ENCODE data around the gene SLC25A39.
"Not testable (repeated sequence)": the region's sequence is repeated elsewhere in the genome, so short reads cannot be mapped to it uniquely, and the experiment has no call there.

SLC25A39 gene

GRCh38 chr17:44354582-44355561 lies 30.2 kb upstream of the SLC25A39 start:
- peak in 1 of 3 experiments; percentile 46 for DNase-seq (ENCODE audit: low read depth in 2 of 3, low spot score in 2 of 3)

DNA sequence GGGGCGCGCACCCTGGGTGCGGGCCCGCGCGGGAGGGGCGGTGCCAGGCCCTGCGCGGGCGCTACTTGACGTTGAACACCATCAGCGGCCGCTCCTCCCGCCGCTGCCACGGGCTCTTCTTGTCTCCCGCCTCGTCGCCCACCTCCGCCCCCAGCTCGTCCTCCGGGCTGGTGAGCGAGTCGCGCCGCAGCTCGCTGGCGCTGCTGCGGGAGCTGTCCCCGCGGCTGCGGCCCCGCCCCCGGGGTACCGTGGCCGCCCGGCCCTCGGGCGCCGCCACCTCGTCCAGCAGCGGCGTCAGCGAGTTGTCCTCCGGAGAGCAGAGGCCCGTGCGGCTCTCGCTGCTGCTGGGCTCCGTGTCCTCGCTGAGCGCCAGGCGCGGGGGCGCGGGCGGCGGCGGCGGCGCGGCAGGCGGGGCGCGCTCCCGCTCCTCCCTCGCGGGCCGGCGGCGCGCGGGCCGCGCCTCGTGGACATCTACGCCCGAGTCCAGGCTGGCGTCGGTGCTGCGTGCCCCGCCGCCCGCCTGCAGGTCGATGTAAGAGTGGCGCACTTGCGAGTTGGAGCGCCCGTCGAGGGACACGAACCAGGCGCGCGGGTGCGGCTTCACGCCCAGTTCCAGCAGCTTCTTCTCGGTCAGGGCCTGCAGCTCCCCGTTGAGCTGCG lies 29.2 kb upstream of the SLC25A39 start:
- no peak for DNase-seq (ENCODE audit: low read depth in 2 of 3, low spot score in 2 of 3)

- DNase-seq (ENCODE audit: low read depth in 2 of 3, low spot score in 2 of 3) = no peak
Observed at GRCh38 chr17:44352828-44353671, 28.4 kb upstream of the SLC25A39 start.

- DNase-seq (ENCODE audit: low read depth in 2 of 3, low spot score in 2 of 3) = no peak
Observed at GRCh38 chr17:44351961-44352827, 27.6 kb upstream of the SLC25A39 start.

GRCh38 chr17:44351464-44351863 lies 26.8 kb upstream of the SLC25A39 start:
- DNase-seq (ENCODE audit: low read depth in 2 of 3, low spot score in 2 of 3) = no peak

- DNase-seq (ENCODE audit: low read depth in 2 of 3, low spot score in 2 of 3) = peak in 2 of 3 experiments; percentile 45 to 56
Observed at GRCh38 chr17:44350733-44351226, 26.2 kb upstream of the SLC25A39 start.

GRCh38 chr17:44349553-44350070 lies 25.0 kb upstream of the SLC25A39 start:
- no peak for DNase-seq (ENCODE audit: low read depth in 2 of 3, low spot score in 2 of 3)

DNA sequence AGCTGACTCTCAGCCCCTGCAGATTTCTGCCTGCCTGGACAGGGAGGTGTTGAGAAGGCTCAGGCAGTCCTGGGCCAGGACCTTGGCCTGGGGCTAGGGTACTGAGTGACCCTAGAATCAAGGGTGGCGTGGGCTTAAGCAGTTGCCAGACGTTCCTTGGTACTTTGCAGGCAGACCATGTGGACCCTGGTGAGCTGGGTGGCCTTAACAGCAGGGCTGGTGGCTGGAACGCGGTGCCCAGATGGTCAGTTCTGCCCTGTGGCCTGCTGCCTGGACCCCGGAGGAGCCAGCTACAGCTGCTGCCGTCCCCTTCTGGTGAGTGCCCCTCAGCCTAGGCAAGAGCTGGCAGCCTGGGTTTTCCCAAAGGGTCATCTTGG lies 24.4 kb upstream of the SLC25A39 start:
- no peak for DNase-seq (ENCODE audit: low read depth in 2 of 3, low spot score in 2 of 3)

GRCh38 chr17:44348234-44348987 lies 23.8 kb upstream of the SLC25A39 start:
- DNase-seq (ENCODE audit: low read depth in 2 of 3, low spot score in 2 of 3) = no peak

DNA sequence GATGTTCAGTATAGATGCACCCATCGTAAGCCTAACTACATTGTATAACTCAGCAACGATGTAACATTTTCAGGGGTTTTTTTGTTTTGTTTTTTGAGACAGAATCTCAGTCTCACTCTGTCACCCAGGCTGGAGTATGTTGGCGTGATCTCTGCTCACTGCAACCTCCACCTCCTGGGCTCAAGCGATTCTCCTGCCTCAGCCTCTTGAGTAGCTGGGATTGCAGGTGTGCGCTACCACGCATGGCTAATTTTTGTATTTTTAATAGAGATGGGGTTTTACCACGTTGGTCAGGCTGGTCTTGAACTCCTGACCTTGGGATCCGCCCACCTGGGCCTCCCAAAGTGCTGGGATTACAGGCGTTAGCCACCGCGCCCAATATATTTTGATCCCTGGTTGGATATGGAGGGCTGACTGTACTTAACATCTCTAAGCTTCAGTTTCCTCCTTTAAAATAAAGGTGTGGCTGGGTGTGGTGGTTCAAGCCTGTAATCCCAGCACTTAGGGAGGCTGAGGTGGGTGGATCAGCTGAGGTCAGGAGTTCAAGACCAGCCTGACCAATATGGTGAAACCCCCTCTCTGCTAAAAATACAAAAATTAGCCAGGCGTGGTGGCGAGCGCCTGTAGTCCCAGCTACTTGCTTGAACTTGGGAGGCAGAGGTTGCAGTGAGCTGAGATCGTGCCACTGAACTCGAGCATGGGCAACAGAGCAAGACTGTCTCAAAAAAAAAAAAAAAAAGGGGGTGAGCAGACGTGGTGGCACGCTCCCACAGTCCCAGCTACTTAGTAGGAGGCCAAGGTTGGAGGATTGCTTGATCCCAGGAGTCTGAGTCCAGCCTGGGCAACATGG lies 22.8 kb upstream of the SLC25A39 start:
- not testable (repeated sequence) for DNase-seq (ENCODE audit: low read depth in 2 of 3, low spot score in 2 of 3)

GRCh38 chr17:44346064-44346844 lies 21.6 kb upstream of the SLC25A39 start:
- no peak for DNase-seq (ENCODE audit: low read depth in 2 of 3, low spot score in 2 of 3)

GRCh38 chr17:44345454-44346026 lies 20.9 kb upstream of the SLC25A39 start:
- DNase-seq (ENCODE audit: low read depth in 2 of 3, low spot score in 2 of 3) = no peak

- DNase-seq (ENCODE audit: low read depth in 2 of 3, low spot score in 2 of 3) = peak in 2 of 3 experiments; percentile 55 to 74
Observed at GRCh38 chr17:44344939-44345453, 20.4 kb upstream of the SLC25A39 start, which contains the start of gene GRN. Gene GRN, plus strand, starts transcription at chr17:44345302. Its CDS starts 3,863 bp downstream, at chr17:44349165.

- no peak for DNase-seq (ENCODE audit: low read depth in 2 of 3, low spot score in 2 of 3)
Observed at GRCh38 chr17:44343510-44344209, 19.0 kb upstream of the SLC25A39 start.

DNA sequence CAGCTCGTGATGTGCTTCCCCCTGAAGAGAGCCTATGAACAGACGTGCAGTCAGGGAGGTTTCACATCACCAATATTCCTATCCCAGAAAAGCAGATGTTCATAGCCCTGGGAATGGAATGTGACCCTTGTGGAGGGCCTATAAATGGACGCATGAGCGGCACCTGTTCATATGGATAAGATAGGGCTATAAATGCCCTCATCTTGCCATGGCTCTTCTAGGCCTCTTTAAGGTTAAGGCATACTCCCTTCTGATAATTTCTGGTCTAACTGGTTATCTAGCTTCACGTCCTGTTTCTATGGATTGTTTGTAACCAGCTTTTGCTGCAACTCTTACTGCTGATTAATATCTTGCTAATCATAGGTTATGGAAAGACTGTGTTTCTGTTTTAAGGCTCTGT lies 15.9 kb upstream of the SLC25A39 start:
- DNase-seq (ENCODE audit: low read depth in 2 of 3, low spot score in 2 of 3) = not testable (repeated sequence)

GRCh38 chr17:44338702-44339101 lies 14.1 kb upstream of the SLC25A39 start:
- no peak for DNase-seq (ENCODE audit: low read depth in 2 of 3, low spot score in 2 of 3)

All from activated CD8-positive, alpha-beta memory T cell treated with anti-CD3 and anti-CD28 coated beads for 48 hours (primary cell).